Fibroblast of lung (primary cell): ENCODE data around the gene ARX. TPM values are rescaled to one million over a fixed set of nuclear protein-coding genes. Genes with fewer than 3 reads are reported as not detected.
A peak's percentile ranks its signal among the peaks of the same experiment; 100 is the strongest.

Source experiments
- DNase-seq, 2 donors: peaks; one replicate each; pipeline versions ENCODE4 v3.0.0 to v3.0.0-alpha.2; 2010; ENCODE audit warnings: low read depth in 2 of 2
- H2AFZ ChIP-seq: 2 replicates; pipeline ENCODE4 v1.5.1; 2012; ENCODE audit warnings: low read length, control low read depth, inconsistent platforms
- H3K27ac ChIP-seq: 2 replicates; pipeline ENCODE4 v1.5.1; 2011; ENCODE audit warnings: low read length, control low read depth; ENCODE audit not compliant: insufficient read depth
- H3K27me3 ChIP-seq: 2 replicates; pipeline ENCODE4 v1.5.1; 2011; ENCODE audit warnings: mild to moderate bottlenecking, low read length; ENCODE audit not compliant: control insufficient read depth, insufficient read depth
- H3K36me3 ChIP-seq: 2 replicates; pipeline ENCODE4 v1.5.1; 2011; ENCODE audit warnings: low read length; ENCODE audit not compliant: control insufficient read depth, insufficient read depth
- H3K4me1 ChIP-seq: 2 replicates; pipeline ENCODE4 v1.5.1; 2011; ENCODE audit warnings: low read length; ENCODE audit not compliant: control insufficient read depth, insufficient read depth; ENCODE audit errors: extremely low read depth
- H3K4me2 ChIP-seq: 2 replicates; pipeline ENCODE4 v1.5.1; 2011; ENCODE audit warnings: low read length, control low read depth; ENCODE audit not compliant: insufficient read depth; ENCODE audit errors: extremely low read depth
- H3K4me3 ChIP-seq, 4 experiments: fragments of 200-600 bp in 1 of 4; sonication (generic) in 1 of 4; replicated peaks in 1 of 4; 2 replicates each; pipeline ENCODE4 v1.5.1; 2011 to 2016; ENCODE audit warnings: low read length in 4 of 4, low read depth in 3 of 4, mild to moderate bottlenecking in 3 of 4, control low read depth in 2 of 4, inconsistent platforms in 1 of 4, mixed read lengths in 1 of 4; ENCODE audit not compliant: insufficient read depth in 1 of 4; ENCODE audit errors: control extremely low read depth in 1 of 4
- H3K79me2 ChIP-seq: 2 replicates; pipeline ENCODE4 v1.5.1; 2012; ENCODE audit warnings: mild to moderate bottlenecking, low read length, inconsistent platforms; ENCODE audit not compliant: control insufficient read depth, insufficient read depth
- H3K9ac ChIP-seq: 2 replicates; pipeline ENCODE4 v1.5.1; 2011; ENCODE audit warnings: mild to moderate bottlenecking, low read length, control low read depth; ENCODE audit not compliant: insufficient read depth
- H3K9me3 ChIP-seq: 2 replicates; pipeline ENCODE4 v1.5.1; 2012; ENCODE audit warnings: low read depth, low read length; ENCODE audit not compliant: control insufficient read depth, insufficient read depth
- H4K20me1 ChIP-seq: 2 replicates; pipeline ENCODE4 v1.5.1; 2011; ENCODE audit warnings: low read length; ENCODE audit not compliant: control insufficient read depth, insufficient read depth; ENCODE audit errors: extremely low read depth
- EZH2 ChIP-seq: IDR thresholded peaks from 2 replicates; pipeline ENCODE4 v1.5.1; 2012; ENCODE audit warnings: low read length, control low read depth, mild to moderate bottlenecking; ENCODE audit errors: missing control alignments
- polyA plus RNA-seq, 2 donors: library from polyadenylated mRNA; depleted of rRNA in 1 of 2; stranded (reverse) in 1 of 2; unstranded in 1 of 2; fragments of >200 nt; gene quantifications; 2 replicates each; pipeline ENCODE4 v1.2.1, GENCODE V29; 2011 to 2012; ENCODE audit warnings: missing spikeins in 1 of 2
- total RNA-seq: library from RNA; depleted of rRNA; stranded (reverse); fragments of >200 nt; gene quantifications from 2 replicates; pipeline ENCODE4 v1.2.1, GENCODE V29; 2014
- TF ChIP-seq, protein P1 (sequence below), 2 donors: IDR thresholded peaks in 1 of 2; conservative IDR thresholded peaks in 1 of 2; 1 replicate in 1 of 2; 2 replicates in 1 of 2; pipeline ENCODE4 v1.5.1; 2011 to 2012; ENCODE audit warnings: low read length in 2 of 2, control low read depth in 1 of 2, inconsistent platforms in 1 of 2, low read depth in 1 of 2, mild to moderate bottlenecking in 1 of 2

ARX gene
- total and polyA plus RNA-seq, 2 donors (not counting 1 experiment from before 2014, with no cell fraction given), result not detected

DNA sequence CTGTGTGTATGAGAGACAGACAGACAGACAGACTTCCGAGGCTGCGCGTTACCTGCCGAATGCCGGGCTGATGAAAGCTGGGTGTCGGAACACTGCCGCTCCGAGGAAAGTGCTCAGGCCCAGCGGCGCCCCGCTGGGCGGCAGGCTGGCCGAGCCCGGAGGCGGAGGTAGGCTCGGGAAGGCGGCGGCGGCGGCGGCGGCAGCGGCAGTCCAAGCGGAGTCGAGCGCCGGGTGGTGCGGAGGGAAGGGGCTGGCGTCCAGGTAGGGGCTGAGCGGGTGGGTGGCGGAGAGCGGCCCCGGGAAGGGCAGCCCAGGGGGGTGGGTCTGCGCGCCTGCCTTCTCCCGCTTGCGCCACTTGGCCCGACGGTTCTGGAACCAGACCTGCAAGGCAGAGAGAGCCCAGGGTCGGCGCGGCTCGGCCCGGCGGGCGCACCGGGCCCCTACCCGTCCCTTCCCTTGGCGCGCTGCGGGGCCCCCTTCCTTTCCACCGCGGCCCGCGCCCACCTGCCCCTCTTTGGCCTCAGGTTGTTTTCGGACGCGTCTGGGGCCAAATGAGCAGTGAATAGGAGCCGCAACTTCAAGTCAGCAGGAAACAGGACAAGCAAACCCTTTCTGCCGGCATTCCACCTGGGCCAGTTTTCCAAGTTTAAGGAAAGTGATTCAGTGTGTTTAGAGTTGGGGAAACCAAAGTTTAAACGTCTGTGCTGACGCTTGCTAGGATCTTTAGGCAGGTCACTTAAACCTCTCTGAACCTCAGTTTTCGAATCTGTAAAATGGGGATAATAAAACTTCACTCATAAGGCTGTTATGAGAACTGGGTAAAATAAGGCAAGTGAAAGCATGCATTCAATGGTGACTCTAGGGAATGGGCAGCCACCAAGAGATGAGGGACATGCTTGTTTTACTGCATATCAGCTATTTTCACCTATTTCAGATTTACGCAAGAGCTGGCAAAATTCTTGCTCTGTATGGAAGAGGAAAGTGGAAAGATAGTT lies 8.4 kb downstream of the ARX start:
- no peak for DNase-seq

DNA sequence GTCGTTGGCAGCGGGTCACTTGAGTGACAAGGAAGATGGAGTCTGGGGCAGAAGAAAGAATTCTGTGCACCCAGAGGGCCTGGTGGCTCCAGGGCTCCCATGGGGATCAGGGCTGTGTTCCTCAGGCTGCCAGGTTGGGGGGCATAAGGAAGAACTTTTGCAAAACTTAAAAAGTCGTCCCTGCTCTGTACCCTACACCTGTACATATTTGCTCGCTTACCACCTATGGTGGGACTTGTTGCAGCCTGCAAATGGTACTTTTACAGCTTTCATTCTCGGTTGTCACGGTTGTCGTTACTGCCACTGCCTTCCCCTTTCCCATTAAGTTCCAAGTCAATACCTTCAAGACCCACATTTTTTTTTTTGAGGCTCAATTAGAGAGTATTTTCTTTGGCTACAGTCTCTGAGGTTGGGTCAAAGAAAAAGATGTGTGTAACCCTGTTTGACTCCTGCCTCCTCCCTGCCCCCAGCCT lies 9.1 kb downstream of the ARX start:
- Histone ChIP-seq H3K9me3 (no peaks in the 10 kb centered on the region), H3K4me1 (no peaks in the 10 kb centered on the region), H3K36me3 (no peaks in the 10 kb centered on the region), H3K4me2 (no peak overlapping the region), H3K79me2 (no peaks in the 10 kb centered on the region), H3K27ac (no peak overlapping the region), H3K4me3 (no peak overlapping the region), H3K9ac (no peak overlapping the region), H3K27me3 (peaks cover 56% of the 10 kb centered on the region), H4K20me1 (no peaks in the 10 kb centered on the region), H2AFZ (no peak overlapping the region)
- DNase-seq, result no peak
- TF ChIP-seq, protein P1, sequence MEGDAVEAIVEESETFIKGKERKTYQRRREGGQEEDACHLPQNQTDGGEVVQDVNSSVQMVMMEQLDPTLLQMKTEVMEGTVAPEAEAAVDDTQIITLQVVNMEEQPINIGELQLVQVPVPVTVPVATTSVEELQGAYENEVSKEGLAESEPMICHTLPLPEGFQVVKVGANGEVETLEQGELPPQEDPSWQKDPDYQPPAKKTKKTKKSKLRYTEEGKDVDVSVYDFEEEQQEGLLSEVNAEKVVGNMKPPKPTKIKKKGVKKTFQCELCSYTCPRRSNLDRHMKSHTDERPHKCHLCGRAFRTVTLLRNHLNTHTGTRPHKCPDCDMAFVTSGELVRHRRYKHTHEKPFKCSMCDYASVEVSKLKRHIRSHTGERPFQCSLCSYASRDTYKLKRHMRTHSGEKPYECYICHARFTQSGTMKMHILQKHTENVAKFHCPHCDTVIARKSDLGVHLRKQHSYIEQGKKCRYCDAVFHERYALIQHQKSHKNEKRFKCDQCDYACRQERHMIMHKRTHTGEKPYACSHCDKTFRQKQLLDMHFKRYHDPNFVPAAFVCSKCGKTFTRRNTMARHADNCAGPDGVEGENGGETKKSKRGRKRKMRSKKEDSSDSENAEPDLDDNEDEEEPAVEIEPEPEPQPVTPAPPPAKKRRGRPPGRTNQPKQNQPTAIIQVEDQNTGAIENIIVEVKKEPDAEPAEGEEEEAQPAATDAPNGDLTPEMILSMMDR (conservative IDR thresholded peaks at IDR 0.05 in 1 of 2, IDR thresholded peaks at IDR 0.05 in 1 of 2; ENCODE audit: low read depth in 1 of 2, low read length in 2 of 2), result no peak

More for the DNA sequence above, 8.4 kb downstream of the ARX start:
- Histone ChIP-seq H3K4me2 (no peak overlapping the region), H4K20me1 (no peaks in the 10 kb centered on the region), H3K27me3 (peaks cover 63% of the 10 kb centered on the region), H3K36me3 (no peaks in the 10 kb centered on the region), H3K4me1 (no peaks in the 10 kb centered on the region), H3K4me3 (no peak overlapping the region), H3K9me3 (no peaks in the 10 kb centered on the region), H2AFZ (no peak overlapping the region), H3K9ac (no peak overlapping the region), H3K79me2 (no peaks in the 10 kb centered on the region), H3K27ac (no peak overlapping the region)
- peak; percentile 79 for TF ChIP-seq EZH2
- TF ChIP-seq, protein P1 (conservative IDR thresholded peaks at IDR 0.05 in 1 of 2, IDR thresholded peaks at IDR 0.05 in 1 of 2; ENCODE audit: low read depth in 1 of 2, low read length in 2 of 2), result no peak

DNA sequence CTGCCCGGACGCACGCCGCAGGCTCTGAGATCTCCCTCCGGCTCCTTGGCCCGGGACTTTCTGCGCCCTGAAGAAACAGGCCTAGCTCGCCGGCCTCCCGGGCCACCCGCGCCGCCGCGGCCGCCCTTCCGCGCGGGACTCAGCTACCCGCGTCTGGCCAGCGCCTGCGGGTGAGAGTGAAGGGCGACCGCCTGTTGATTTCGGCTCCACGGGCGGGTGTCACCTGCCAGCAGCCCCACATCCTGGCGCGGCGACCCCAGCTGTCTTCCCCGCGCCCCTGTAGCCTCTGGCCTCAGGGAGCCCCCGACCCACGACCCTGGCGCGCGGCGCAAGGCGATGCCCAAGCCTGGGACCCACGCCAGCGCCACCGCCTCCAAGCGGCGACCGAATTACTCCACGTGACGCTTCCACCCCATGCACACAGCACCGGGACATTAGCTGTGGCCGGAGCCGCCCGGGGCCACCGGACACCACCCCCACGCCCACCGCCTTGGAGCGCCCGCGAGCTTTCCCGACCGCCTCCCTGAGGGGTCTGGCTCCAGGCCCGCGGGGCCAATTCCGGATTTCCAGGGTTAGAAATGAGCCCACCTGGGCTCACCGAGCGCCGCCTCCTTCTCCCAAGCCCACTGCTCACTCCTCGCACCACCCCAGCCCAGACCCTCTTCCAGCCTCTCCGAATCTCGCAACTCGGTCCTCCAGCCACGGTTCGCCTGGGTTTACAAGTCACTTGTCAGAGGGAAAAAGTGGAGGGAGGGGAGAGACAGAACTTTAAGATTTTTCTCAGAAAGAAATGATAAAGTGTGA lies 10.2 kb downstream of the ARX start:
- Histone ChIP-seq H3K9ac (no peak overlapping the region), H3K79me2 (no peaks in the 10 kb centered on the region), H3K36me3 (no peaks in the 10 kb centered on the region), H4K20me1 (no peaks in the 10 kb centered on the region), H2AFZ (no peak overlapping the region), H3K9me3 (no peaks in the 10 kb centered on the region), H3K4me1 (no peaks in the 10 kb centered on the region), H3K4me3 (peak overlapping the region in 1 of 4 experiments; percentile 1), H3K27me3 (peaks cover 46% of the 10 kb centered on the region), H3K27ac (no peak overlapping the region), H3K4me2 (peak overlapping the region; percentile 44)
- DNase-seq, result no peak
- TF ChIP-seq, protein P1 (conservative IDR thresholded peaks at IDR 0.05 in 1 of 2, IDR thresholded peaks at IDR 0.05 in 1 of 2; ENCODE audit: low read depth in 1 of 2, low read length in 2 of 2), result no peak
- TF ChIP-seq EZH2, result peak; percentile 71
